Tibial artery (tissue), 4 donors: ENCODE results near the gene MRPL49.
"Not testable (repeated sequence)": the region's sequence is repeated elsewhere in the genome, so short reads cannot be mapped to it uniquely, and the experiment has no call there.

ENCODE experiments used
- DNase-seq, 2 donors: peaks; one replicate each; pipeline ENCODE4 v3.0.0-alpha.2; 2019
- H3K27ac ChIP-seq, 2 donors: fragments of 200-600 bp; sonication (generic) in 1 of 2; 1 replicate in 1 of 2; 2 replicates in 1 of 2; pipeline ENCODE4 v1.5.1; 2018 to 2019; ENCODE audit warnings: mild to moderate bottlenecking in 1 of 2
- H3K27me3 ChIP-seq, 2 donors: fragments of 200-600 bp; sonication (generic) in 1 of 2; one replicate each; pipeline versions ENCODE4 v1.5.1 to v1.6.0; 2016 to 2019
- H3K36me3 ChIP-seq, 3 donors: fragments of 200-600 bp; sonication (generic) in 2 of 3; one replicate each; pipeline ENCODE4 v1.5.1; 2016 to 2019; ENCODE audit warnings: mild to moderate bottlenecking in 2 of 3
- H3K4me1 ChIP-seq, 4 donors: fragments of 200-600 bp; sonication (generic) in 2 of 4; 1 replicate in 3 of 4; 2 replicates in 1 of 4; pipeline ENCODE4 v1.5.1; 2016 to 2019
- H3K4me3 ChIP-seq, 2 donors: fragments of 200-600 bp; sonication (generic) in 1 of 2; 1 replicate in 1 of 2; 2 replicates in 1 of 2; pipeline ENCODE4 v1.5.1; 2018 to 2019; ENCODE audit warnings: mild to moderate bottlenecking in 2 of 2
- H3K9me3 ChIP-seq, 3 donors: fragments of 200-600 bp; sonication (generic) in 1 of 3; one replicate each; pipeline ENCODE4 v1.5.1; 2016 to 2019
- CTCF ChIP-seq, 2 experiments: fragments of 200-600 bp in 1 of 2; fragments of 450-650 bp in 1 of 2; IDR thresholded peaks; one replicate each; pipeline ENCODE4 v1.5.1; 2017 to 2019; ENCODE audit warnings: antibody characterized with exemption in 2 of 2, mild to moderate bottlenecking in 1 of 2, moderate library complexity in 1 of 2
- intact Hi-C: fragments of 100-400 bp; cut with DNase I; formaldehyde crosslinking; loops from one replicate; pipeline ENCODE4 v1.15.0; 2023; ENCODE audit warnings: low total_unique reads

MRPL49 gene

GRCh38 chr11:65147352-65148075, 25.4 kb downstream of the MRPL49 start:
- peak in 1 of 2 donors; percentile 6 for DNase-seq
- Histone ChIP-seq H3K36me3 (no peaks in the 10 kb centered on the region), H3K9me3 (no peaks in the 10 kb centered on the region), H3K4me1 (peaks cover 0 to 16% (median 12%) of the 10 kb centered on the region in 4 donors), H3K27ac (no peak overlapping the region), H3K27me3 (no peaks in the 10 kb centered on the region), H3K4me3 (no peak overlapping the region)
- intact Hi-C loops, result no loop called here
- TF ChIP-seq CTCF (IDR thresholded peaks at IDR 0.05), result no peak

GRCh38 chr11:65148657-65149056, 26.5 kb downstream of the MRPL49 start:
- peaks cover 0 to 16% (median 12%) of the 10 kb centered on the region in 4 donors for H3K4me1 ChIP-seq

GRCh38 chr11:65150131-65150508, 28.0 kb downstream of the MRPL49 start:
- intact Hi-C loops, H3K9me3 ChIP-seq, DNase-seq, H3K4me3 ChIP-seq, H3K36me3 ChIP-seq, H3K27me3 ChIP-seq: not testable (repeated sequence)
- H3K4me1 ChIP-seq, result peaks cover 0 to 16% (median 12%) of the 10 kb centered on the region in 4 donors
- H3K27ac ChIP-seq, result peak overlapping the region; percentile 54 to 58

More at GRCh38 chr11:65148657-65149056, 26.5 kb downstream of the MRPL49 start:
- no peak for TF ChIP-seq CTCF (IDR thresholded peaks at IDR 0.05)
- intact Hi-C loops, result no loop called here
- Histone ChIP-seq H3K9me3 (no peaks in the 10 kb centered on the region), H3K4me3 (no peak overlapping the region), H3K36me3 (no peaks in the 10 kb centered on the region), H3K27me3 (no peaks in the 10 kb centered on the region), H3K27ac (no peak overlapping the region)
- DNase-seq, result no peak

GRCh38 chr11:65150509-65151299, 28.6 kb downstream of the MRPL49 start:
- H3K4me3 ChIP-seq, result no peak overlapping the region
- intact Hi-C loops, result no loop called here
- H3K36me3 ChIP-seq, result no peaks in the 10 kb centered on the region
- DNase-seq, result peak; percentile 87 to 96
- H3K27ac ChIP-seq, result peak overlapping the region; percentile 54 to 58
- H3K4me1 ChIP-seq, result peaks cover 0 to 16% (median 12%) of the 10 kb centered on the region in 4 donors
- TF ChIP-seq CTCF (IDR thresholded peaks at IDR 0.05), result no peak
- no peaks in the 10 kb centered on the region for H3K9me3 ChIP-seq
- H3K27me3 ChIP-seq, result no peaks in the 10 kb centered on the region

GRCh38 chr11:65151331-65151899, 29.3 kb downstream of the MRPL49 start:
- Histone ChIP-seq H3K4me3 (no peak overlapping the region), H3K36me3 (no peaks in the 10 kb centered on the region), H3K4me1 (peaks cover 0 to 16% (median 12%) of the 10 kb centered on the region in 4 donors), H3K27ac (peak overlapping the region; percentile 54 to 58), H3K9me3 (no peaks in the 10 kb centered on the region), H3K27me3 (no peaks in the 10 kb centered on the region)
- DNase-seq, result no peak
- intact Hi-C loops, result no loop called here
- no peak for TF ChIP-seq CTCF (IDR thresholded peaks at IDR 0.05)

GRCh38 chr11:65152122-65152521, 30.0 kb downstream of the MRPL49 start:
- TF ChIP-seq CTCF (IDR thresholded peaks at IDR 0.05), result no peak
- intact Hi-C loops, result no loop called here
- H3K27ac ChIP-seq, result peak overlapping the region in 1 of 2 donors; percentile 58
- no peaks in the 10 kb centered on the region for H3K9me3 ChIP-seq
- H3K4me3 ChIP-seq, result no peak overlapping the region
- H3K36me3 ChIP-seq, result no peaks in the 10 kb centered on the region
- peaks cover 0 to 16% (median 12%) of the 10 kb centered on the region in 4 donors for H3K4me1 ChIP-seq
- no peak for DNase-seq
- H3K27me3 ChIP-seq, result no peaks in the 10 kb centered on the region
